Activated T-helper 17 cell treated with anti-CD3 and anti-CD28 coated beads, Interleukin-2, amount 50 U/mL, for 72 hours (primary cell): ENCODE measurements around the gene LRP10. TPM values are rescaled to one million over a fixed set of nuclear protein-coding genes. Genes with fewer than 3 reads are reported as not detected.
"Not testable (repeated sequence)": the region's sequence is repeated elsewhere in the genome, so short reads cannot be mapped to it uniquely, and the experiment has no call there.

Experiments
- ATAC-seq: fragments of 150-1000 bp; cut with Tn5 transposase; replicated peaks from 2 replicates; pipeline ENCODE4 v1.10.0; 2021; ENCODE audit warnings: mild to moderate bottlenecking, moderate library complexity
- H3K27ac Mint-ChIP-seq: one replicate; pipeline ENCODE4 v1.8.0; 2022; ENCODE audit warnings: mixed read lengths
- H3K27me3 Mint-ChIP-seq: one replicate; pipeline ENCODE4 v1.8.0; 2022; ENCODE audit warnings: mixed read lengths
- H3K36me3 Mint-ChIP-seq: one replicate; pipeline ENCODE4 v1.8.0; 2022; ENCODE audit warnings: low read depth, mild to moderate bottlenecking, mixed read lengths
- H3K4me1 Mint-ChIP-seq: one replicate; pipeline ENCODE4 v1.8.0; 2022; ENCODE audit warnings: mixed read lengths
- H3K4me3 Mint-ChIP-seq: one replicate; pipeline ENCODE4 v1.8.0; 2022; ENCODE audit warnings: mild to moderate bottlenecking, mixed read lengths
- H3K9me3 Mint-ChIP-seq: one replicate; pipeline ENCODE4 v1.8.0; 2022; ENCODE audit warnings: mixed read lengths
- total RNA-seq, 2 donors: library from RNA; stranded (reverse); gene quantifications; one replicate each; pipeline ENCODE4 v1.2.3, GENCODE V29; 2022

The LRP10 gene
- total RNA-seq, 2 donors from 2014 or later, result 61.3 to 78.1 TPM

DNA sequence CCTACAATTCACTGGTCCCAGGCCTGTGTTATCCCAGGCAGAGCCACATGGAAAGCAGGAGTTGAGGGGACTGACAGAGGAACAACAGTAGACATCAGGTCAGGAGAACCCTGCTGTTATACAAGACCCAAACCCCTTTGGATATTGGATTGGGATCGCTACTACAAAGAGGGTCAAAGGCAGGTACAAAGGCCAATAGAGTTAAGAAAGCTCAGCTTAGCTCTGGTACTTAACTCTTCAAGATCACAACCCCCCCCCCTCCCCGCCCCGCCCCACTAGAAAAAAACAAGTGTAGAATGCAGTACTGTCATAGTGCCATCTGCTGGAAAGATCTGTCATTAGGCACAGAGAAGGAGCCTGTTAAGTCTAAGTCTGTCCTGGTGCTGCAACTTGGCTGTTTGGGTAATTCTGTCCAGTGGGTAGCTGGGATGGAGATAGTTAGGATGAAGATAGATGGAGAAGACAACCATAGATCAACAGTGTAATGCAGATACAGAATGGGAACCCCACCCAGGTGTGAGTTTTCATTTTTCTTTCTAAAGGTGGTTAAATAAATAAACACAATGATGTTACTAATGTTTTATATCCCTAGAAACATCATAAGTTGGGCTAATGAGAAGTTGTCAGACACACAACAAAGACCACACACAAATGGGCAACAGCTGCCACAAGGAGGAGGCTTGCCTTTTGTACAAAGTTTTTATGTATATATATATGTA lies 28.7 kb downstream of the LRP10 start:
- H3K9me3 Mint-ChIP-seq, result no peaks in the 10 kb centered on the region
- no peak overlapping the region for H3K27ac Mint-ChIP-seq
- peak; percentile 65 for ATAC-seq

DNA sequence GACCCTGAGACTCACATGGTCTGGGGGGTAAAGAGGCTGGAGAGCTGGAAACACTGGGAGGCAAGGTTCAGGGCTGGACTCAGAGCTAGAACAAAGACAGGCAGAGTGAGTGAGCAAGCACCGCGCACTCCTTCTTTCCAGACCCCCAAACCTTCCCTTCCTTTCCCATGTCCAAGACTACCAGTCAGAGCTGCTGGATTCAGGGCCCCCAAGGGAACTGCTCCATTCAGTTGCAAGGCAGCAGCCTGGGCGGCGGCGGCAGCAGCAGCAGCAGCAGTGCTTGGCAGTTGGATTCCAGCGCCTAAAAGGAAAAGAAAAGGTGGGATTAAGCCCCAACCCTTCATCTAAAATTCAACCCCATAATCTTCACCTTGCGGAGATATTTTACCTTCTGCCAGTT lies 30.3 kb downstream of the LRP10 start:
- peaks cover 15% of the 10 kb centered on the region for H3K4me1 Mint-ChIP-seq
- no peaks in the 10 kb centered on the region for H3K27me3 Mint-ChIP-seq
- peaks cover 74% of the 10 kb centered on the region for H3K36me3 Mint-ChIP-seq
- no peak overlapping the region for H3K27ac Mint-ChIP-seq
- no peak overlapping the region for H3K4me3 Mint-ChIP-seq
- no peak for ATAC-seq
- no peaks in the 10 kb centered on the region for H3K9me3 Mint-ChIP-seq

More for the DNA sequence above, 28.7 kb downstream of the LRP10 start:
- Mint-ChIP-seq H3K4me3 (no peak overlapping the region), H3K27me3 (no peaks in the 10 kb centered on the region), H3K4me1 (peaks cover 11% of the 10 kb centered on the region), H3K36me3 (peaks cover 58% of the 10 kb centered on the region)

DNA sequence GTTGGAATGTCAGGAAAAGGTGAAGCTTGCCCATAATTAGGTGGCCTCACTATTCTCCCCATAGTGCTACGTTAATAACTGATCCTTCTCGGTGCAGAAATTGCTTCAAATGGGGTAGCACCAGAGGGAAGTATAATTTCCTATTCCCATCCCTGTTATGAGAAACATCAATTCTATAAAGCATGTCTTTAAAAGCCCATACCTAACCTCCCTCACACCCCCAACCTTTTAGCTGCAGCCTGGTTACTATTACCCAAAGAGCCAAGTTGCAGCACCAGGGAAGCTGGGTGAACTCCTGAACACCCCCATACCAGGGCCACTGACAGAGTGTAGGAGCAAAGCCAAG lies 32.2 kb downstream of the LRP10 start:
- peaks cover 83% of the 10 kb centered on the region for H3K36me3 Mint-ChIP-seq
- no peaks in the 10 kb centered on the region for H3K9me3 Mint-ChIP-seq
- H3K27me3 Mint-ChIP-seq, result no peaks in the 10 kb centered on the region
- no peak overlapping the region for H3K27ac Mint-ChIP-seq
- ATAC-seq, result no peak
- peaks cover 10% of the 10 kb centered on the region for H3K4me1 Mint-ChIP-seq
- no peak overlapping the region for H3K4me3 Mint-ChIP-seq

GRCh38 chr14:22905627-22906026 lies 34.1 kb downstream of the LRP10 start:
- no peak for ATAC-seq
- Mint-ChIP-seq H3K36me3 (peaks cover 96% of the 10 kb centered on the region), H3K27ac (no peak overlapping the region), H3K27me3 (no peaks in the 10 kb centered on the region), H3K4me3 (no peak overlapping the region), H3K4me1 (peaks cover 10% of the 10 kb centered on the region), H3K9me3 (no peaks in the 10 kb centered on the region)

GRCh38 chr14:22906073-22906472 lies 34.5 kb downstream of the LRP10 start:
- no peak for ATAC-seq
- no peak overlapping the region for H3K27ac Mint-ChIP-seq
- H3K36me3 Mint-ChIP-seq, result peaks cover 96% of the 10 kb centered on the region
- no peak overlapping the region for H3K4me3 Mint-ChIP-seq
- no peaks in the 10 kb centered on the region for H3K9me3 Mint-ChIP-seq
- peaks cover 10% of the 10 kb centered on the region for H3K4me1 Mint-ChIP-seq
- no peaks in the 10 kb centered on the region for H3K27me3 Mint-ChIP-seq

- Mint-ChIP-seq H3K27me3 (no peaks in the 10 kb centered on the region), H3K36me3 (peaks cover 96% of the 10 kb centered on the region), H3K4me3 (no peak overlapping the region), H3K27ac (no peak overlapping the region), H3K9me3 (no peaks in the 10 kb centered on the region), H3K4me1 (peaks cover 17% of the 10 kb centered on the region)
- no peak for ATAC-seq
Measured at GRCh38 chr14:22907429-22907828, 35.9 kb downstream of the LRP10 start.

GRCh38 chr14:22908601-22909000 lies 37.1 kb downstream of the LRP10 start:
- ATAC-seq, result no peak
- Mint-ChIP-seq H3K4me3 (no peak overlapping the region), H3K36me3 (peaks cover 94% of the 10 kb centered on the region), H3K4me1 (peaks cover 18% of the 10 kb centered on the region), H3K9me3 (no peaks in the 10 kb centered on the region), H3K27me3 (no peaks in the 10 kb centered on the region), H3K27ac (no peak overlapping the region)

- ATAC-seq, result peak; percentile 93
- no peaks in the 10 kb centered on the region for H3K27me3 Mint-ChIP-seq
Measured at GRCh38 chr14:22910916-22911315, 39.4 kb downstream of the LRP10 start.

DNA sequence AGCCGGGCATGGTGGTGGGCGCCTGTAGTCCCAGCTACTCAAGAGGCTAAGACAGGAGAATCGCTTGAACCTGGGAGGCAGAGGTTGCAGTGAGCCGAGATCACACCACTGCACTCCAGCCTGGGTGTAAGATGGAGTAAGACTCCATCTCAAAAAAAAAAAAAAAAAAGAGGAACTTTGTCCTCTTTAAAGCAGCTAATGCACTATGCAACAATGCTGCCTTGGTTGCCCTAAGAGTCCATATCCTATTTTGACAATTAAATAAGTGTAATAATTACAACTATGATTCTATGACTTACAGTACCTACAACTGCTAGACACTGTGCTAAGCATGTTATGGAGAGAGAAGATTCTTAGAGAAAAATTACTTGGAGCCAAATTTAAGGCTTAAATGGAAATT lies 43.3 kb downstream of the LRP10 start:
- H3K27ac Mint-ChIP-seq, H3K9me3 Mint-ChIP-seq, H3K4me3 Mint-ChIP-seq, H3K27me3 Mint-ChIP-seq, ATAC-seq: not testable (repeated sequence)
- H3K36me3 Mint-ChIP-seq, result peaks cover 93% of the 10 kb centered on the region
- peaks cover 20% of the 10 kb centered on the region for H3K4me1 Mint-ChIP-seq

More at GRCh38 chr14:22910916-22911315, 39.4 kb downstream of the LRP10 start:
- Mint-ChIP-seq H3K36me3 (peaks cover 89% of the 10 kb centered on the region), H3K4me1 (peaks cover 18% of the 10 kb centered on the region), H3K4me3 (peak overlapping the region; percentile 26), H3K9me3 (no peaks in the 10 kb centered on the region), H3K27ac (peak overlapping the region; percentile 14)

GRCh38 chr14:22915886-22916521 lies 44.5 kb downstream of the LRP10 start:
- Mint-ChIP-seq H3K36me3 (peaks cover 93% of the 10 kb centered on the region), H3K4me3 (no peak overlapping the region), H3K27ac (no peak overlapping the region), H3K4me1 (peaks cover 21% of the 10 kb centered on the region), H3K9me3 (no peaks in the 10 kb centered on the region), H3K27me3 (no peaks in the 10 kb centered on the region)
- no peak for ATAC-seq

DNA sequence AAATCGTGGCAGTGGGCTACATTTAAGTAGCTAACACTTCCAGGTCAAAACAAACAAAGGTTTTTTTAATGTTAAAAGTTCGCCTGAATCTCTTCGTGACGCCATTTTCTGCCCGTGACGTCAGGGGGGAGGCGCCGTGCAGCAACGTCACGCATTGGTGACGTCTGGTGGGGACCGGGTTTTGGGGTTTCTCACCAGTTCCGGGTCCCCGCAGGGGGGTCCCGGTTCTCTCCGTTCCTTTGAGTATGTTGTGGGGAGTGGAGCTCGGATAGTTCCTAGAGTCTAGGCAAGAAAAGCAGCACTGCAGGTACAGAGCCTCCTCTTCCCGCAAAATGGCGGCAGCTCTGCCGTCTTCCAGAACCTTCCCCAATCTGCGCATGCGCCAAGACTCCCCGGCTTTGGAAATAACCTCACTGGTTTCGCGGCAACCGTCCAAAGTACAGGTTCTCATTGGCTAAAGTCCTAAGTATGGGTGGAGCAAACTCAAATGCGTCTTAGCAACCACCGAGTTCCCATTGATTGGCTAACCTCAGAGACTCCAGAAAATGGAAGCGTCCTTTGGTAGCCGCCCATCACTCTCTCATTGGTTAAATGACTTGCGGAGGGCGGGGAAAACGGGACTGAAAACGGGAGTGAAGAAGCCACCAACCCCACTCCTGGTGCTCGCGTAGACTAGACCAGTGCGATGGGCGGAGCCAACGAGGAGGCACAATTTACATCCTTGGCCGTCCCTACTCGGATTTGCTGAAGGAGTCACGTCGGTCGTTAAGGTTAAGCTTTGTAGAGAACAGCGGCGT lies 47.5 kb downstream of the LRP10 start, which contains the start of gene RBM23:
Gene RBM23, minus strand, starts transcription at position 346 of the 797 bp plus-strand sequence.
- H3K4me3 Mint-ChIP-seq, result peak within 1 kb of the TSS; percentile 98
- no peaks in the 10 kb centered on the region for H3K27me3 Mint-ChIP-seq
- peak; percentile 92 for ATAC-seq
- peak within 1 kb of the TSS; percentile 100 for H3K27ac Mint-ChIP-seq
- H3K36me3 Mint-ChIP-seq, result peaks cover 94% of the 10 kb centered on the region
- H3K9me3 Mint-ChIP-seq, result no peaks in the 10 kb centered on the region
- peaks cover 23% of the 10 kb centered on the region for H3K4me1 Mint-ChIP-seq

DNA sequence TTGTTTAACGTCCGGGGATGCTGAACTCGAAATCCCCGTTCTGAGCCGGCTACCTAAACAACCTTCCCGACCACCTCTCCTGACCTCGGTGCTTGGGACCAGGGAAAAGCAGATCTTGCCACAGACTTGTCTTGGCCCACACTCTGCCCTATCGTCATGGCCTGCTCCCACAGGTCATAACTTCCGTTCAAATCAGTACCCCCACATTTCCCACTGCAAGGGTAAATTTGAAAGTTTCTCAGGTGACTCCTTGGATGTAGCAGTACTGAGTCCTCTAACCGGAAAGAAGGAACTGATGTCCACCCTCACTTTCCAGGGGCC lies 48.0 kb downstream of the LRP10 start:
- Mint-ChIP-seq H3K27me3 (no peaks in the 10 kb centered on the region), H3K4me1 (peaks cover 23% of the 10 kb centered on the region), H3K9me3 (no peaks in the 10 kb centered on the region), H3K36me3 (peaks cover 97% of the 10 kb centered on the region), H3K4me3 (peak overlapping the region; percentile 98), H3K27ac (peak overlapping the region; percentile 100)
- ATAC-seq, result peak; percentile 18

DNA sequence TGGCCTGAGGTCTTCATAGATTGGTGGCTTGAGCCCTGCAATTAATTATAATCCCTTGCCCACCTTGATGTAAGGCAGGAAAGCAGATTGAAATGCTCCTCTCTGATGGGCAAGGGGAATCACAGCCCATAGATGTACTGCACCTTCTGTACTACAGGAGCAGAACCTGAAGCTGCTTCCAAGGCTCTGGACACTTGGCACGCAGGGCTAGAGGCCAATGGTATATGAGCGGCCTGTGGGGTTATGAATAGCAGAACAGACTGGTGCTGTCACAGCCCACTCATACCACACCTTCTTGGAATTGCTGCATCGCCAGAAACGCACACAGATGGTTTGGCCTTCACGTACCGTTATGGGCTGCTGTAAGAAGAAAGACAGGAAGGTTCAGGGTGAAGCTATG lies 49.2 kb downstream of the LRP10 start:
- Mint-ChIP-seq H3K4me3 (peak overlapping the region; percentile 98), H3K27me3 (no peaks in the 10 kb centered on the region), H3K27ac (peak overlapping the region; percentile 51), H3K9me3 (no peaks in the 10 kb centered on the region), H3K36me3 (peaks cover 97% of the 10 kb centered on the region), H3K4me1 (peaks cover 23% of the 10 kb centered on the region)
- ATAC-seq, result no peak

GRCh38 chr14:22922294-22922693 lies 50.8 kb downstream of the LRP10 start:
- peaks cover 26% of the 10 kb centered on the region for H3K4me1 Mint-ChIP-seq
- no peak for ATAC-seq
- H3K27me3 Mint-ChIP-seq, result no peaks in the 10 kb centered on the region
- peak overlapping the region; percentile 41 for H3K27ac Mint-ChIP-seq
- H3K4me3 Mint-ChIP-seq, result no peak overlapping the region
- H3K36me3 Mint-ChIP-seq, result peaks cover 97% of the 10 kb centered on the region
- no peaks in the 10 kb centered on the region for H3K9me3 Mint-ChIP-seq

- H3K36me3 Mint-ChIP-seq, result peaks cover 86% of the 10 kb centered on the region
- no peak for ATAC-seq
- no peaks in the 10 kb centered on the region for H3K27me3 Mint-ChIP-seq
- no peak overlapping the region for H3K27ac Mint-ChIP-seq
- no peaks in the 10 kb centered on the region for H3K9me3 Mint-ChIP-seq
- peaks cover 27% of the 10 kb centered on the region for H3K4me1 Mint-ChIP-seq
- no peak overlapping the region for H3K4me3 Mint-ChIP-seq
Measured at GRCh38 chr14:22923746-22924145, 52.2 kb downstream of the LRP10 start.
